Ascending aorta (tissue), 2 donors: ENCODE measurements around the gene COL11A1. TPM values are rescaled to one million over a fixed set of nuclear protein-coding genes. Genes with fewer than 3 reads are reported as not detected.

Source experiments
- DNase-seq, 2 donors: peaks; one replicate each; pipeline ENCODE4 v3.0.0-alpha.2; 2019; ENCODE audit warnings: low spot score in 2 of 2
- H3K27ac ChIP-seq, 2 donors: fragments of 200-600 bp; sonication (generic); one replicate each; pipeline ENCODE4 v1.5.1; 2016 to 2017; ENCODE audit warnings: mild to moderate bottlenecking in 1 of 2
- H3K27me3 ChIP-seq: fragments of 200-600 bp; sonication (generic); one replicate; pipeline ENCODE4 v1.5.1; 2017
- H3K36me3 ChIP-seq, 2 donors: fragments of 200-600 bp; sonication (generic); one replicate each; pipeline ENCODE4 v1.5.1; 2016
- H3K4me1 ChIP-seq, 2 donors: fragments of 200-600 bp; sonication (generic); one replicate each; pipeline ENCODE4 v1.5.1; 2016 to 2017; ENCODE audit warnings: mild to moderate bottlenecking in 1 of 2
- H3K4me3 ChIP-seq, 2 donors: fragments of 200-600 bp; sonication (generic); one replicate each; pipeline ENCODE4 v1.5.1; 2016 to 2017; ENCODE audit warnings: mild to moderate bottlenecking in 1 of 2
- H3K9me3 ChIP-seq, 2 donors: fragments of 200-600 bp; sonication (generic); one replicate each; pipeline ENCODE4 v1.5.1; 2016
- CTCF ChIP-seq, 3 experiments: fragments of 200-600 bp in 2 of 3; fragments of 450-650 bp in 1 of 3; sonication (generic) in 2 of 3; IDR thresholded peaks; one replicate each; pipeline ENCODE4 v1.5.1; 2016 to 2019; ENCODE audit warnings: antibody characterized with exemption in 3 of 3, mild to moderate bottlenecking in 1 of 3, moderate library complexity in 1 of 3
- intact Hi-C: fragments of 100-400 bp; cut with DNase I; formaldehyde crosslinking; loops from one replicate; pipeline ENCODE4 v1.15.1; 2023
- total RNA-seq: library from RNA; depleted of rRNA; stranded (reverse); fragments of >200 nt; gene quantifications from one replicate; pipeline ENCODE4 v1.1.0, GENCODE V29; 2016

Gene COL11A1
- total RNA-seq, 1 donor from 2014 or later, result not detected

DNA sequence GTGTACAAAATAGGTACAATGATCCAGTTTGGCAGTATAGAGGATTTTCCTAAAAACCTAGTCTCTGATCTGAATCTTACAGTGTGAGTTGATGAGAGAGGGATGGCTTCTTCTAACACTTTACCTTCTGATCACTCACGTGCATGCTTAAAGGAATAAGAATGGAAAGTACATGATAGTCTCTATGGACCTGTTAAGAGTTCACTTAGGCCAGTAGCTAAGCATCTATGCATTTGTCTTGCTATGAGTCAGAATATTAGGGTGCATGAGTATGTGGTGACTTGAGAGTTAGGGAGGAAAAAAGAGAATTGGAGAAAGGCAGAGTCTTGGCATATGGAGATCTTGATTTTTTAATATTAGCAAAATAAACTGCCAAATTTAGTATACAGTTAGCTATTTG is 206.3 kb downstream of the COL11A1 start:
- Histone ChIP-seq H3K4me3 (no peak overlapping the region), H3K36me3 (no peaks in the 10 kb centered on the region), H3K4me1 (no peaks in the 10 kb centered on the region), H3K9me3 (no peaks in the 10 kb centered on the region), H3K27me3 (no peaks in the 10 kb centered on the region), H3K27ac (no peak overlapping the region)
- DNase-seq, result no peak
- intact Hi-C loops, result no loop called here
- no peak for TF ChIP-seq CTCF (IDR thresholded peaks at IDR 0.05)

DNA sequence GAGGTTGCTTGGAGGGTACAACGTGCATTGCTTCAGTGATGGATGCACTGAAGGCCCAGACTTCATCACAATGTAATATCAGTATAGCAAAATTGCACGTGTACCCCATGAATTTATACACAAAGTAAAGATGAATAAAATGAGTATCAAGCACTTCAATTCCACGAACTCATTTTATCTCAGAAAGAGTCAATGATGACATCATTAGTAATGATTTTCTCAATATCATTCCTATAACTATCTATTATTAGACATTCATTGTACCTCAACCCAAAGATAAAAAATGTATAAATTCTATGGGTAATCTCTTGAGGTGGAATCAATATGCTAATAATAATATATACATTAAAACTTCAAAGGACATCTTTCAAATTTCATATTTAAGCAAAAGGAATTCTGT is 208.4 kb downstream of the COL11A1 start:
- H3K4me3 ChIP-seq, result no peak overlapping the region
- H3K36me3 ChIP-seq, result no peaks in the 10 kb centered on the region
- no peak for DNase-seq
- intact Hi-C loops, result no loop called here
- no peaks in the 10 kb centered on the region for H3K4me1 ChIP-seq
- H3K27ac ChIP-seq, result no peak overlapping the region
- no peaks in the 10 kb centered on the region for H3K27me3 ChIP-seq
- no peak for TF ChIP-seq CTCF (IDR thresholded peaks at IDR 0.05)
- H3K9me3 ChIP-seq, result no peaks in the 10 kb centered on the region

DNA sequence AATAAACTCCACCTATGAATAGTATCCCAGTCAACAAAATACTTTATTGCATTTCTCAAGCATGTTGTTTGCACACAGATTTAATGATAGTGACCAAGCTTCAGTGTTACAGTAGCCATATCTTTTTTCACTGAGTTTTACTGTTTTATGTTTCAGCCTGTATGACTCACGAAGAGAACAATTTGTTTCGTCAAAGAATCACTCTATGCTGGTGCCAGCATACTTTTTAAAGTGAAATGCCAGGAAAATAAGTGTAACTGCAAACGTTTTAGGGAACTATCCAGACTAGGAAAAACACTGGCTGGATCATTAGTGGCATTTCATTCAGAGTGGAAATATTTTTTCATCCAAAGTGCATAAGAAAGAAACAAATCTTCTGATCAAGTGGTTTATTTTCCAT is 210.8 kb downstream of the COL11A1 start:
- no peak for TF ChIP-seq CTCF (IDR thresholded peaks at IDR 0.05)
- no peaks in the 10 kb centered on the region for H3K9me3 ChIP-seq
- H3K27ac ChIP-seq, result no peak overlapping the region
- H3K4me3 ChIP-seq, result no peak overlapping the region
- H3K36me3 ChIP-seq, result no peaks in the 10 kb centered on the region
- no peak for DNase-seq
- H3K4me1 ChIP-seq, result no peaks in the 10 kb centered on the region
- no peaks in the 10 kb centered on the region for H3K27me3 ChIP-seq
- intact Hi-C loops, result no loop called here

DNA sequence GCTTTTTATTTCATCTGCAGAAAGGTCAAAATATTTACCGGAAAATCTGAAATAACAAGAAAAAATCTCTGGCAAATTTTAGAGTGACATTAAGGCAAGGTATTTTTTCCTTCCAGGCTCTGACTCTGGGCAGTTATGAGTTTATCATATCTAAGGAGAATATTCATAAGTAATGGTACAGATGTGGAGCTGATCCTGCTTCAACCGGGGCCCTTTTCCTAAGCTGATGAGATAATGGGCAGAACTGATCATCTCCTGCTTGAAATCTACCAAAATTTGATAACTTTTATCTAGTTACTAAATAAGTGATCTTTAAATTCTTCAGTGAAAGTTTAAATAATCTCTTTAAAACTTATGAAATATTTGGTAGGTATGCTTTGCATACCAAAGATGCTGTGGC is 211.6 kb downstream of the COL11A1 start:
- Histone ChIP-seq H3K36me3 (no peaks in the 10 kb centered on the region), H3K27ac (no peak overlapping the region), H3K4me1 (no peaks in the 10 kb centered on the region), H3K4me3 (no peak overlapping the region), H3K9me3 (no peaks in the 10 kb centered on the region), H3K27me3 (no peaks in the 10 kb centered on the region)
- TF ChIP-seq CTCF (IDR thresholded peaks at IDR 0.05), result no peak
- intact Hi-C loops, result no loop called here
- no peak for DNase-seq

DNA sequence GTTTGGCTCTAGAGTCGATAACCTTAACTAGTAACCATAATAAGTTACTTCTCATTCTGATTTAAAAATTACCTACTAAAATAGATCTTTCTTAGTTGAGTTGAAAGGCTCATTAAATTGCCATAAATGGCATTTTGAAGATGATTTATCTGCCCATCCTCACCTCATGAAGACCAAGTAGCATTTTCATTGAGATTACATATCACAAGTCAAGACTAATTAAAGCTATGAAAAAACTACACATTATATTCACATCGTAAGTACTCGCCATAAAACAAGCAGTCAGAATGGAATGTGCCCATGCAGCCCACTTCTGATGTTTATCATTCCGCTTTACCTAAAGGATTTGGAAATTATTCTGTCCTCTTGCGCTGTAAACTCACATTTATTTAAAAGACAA is 212.0 kb downstream of the COL11A1 start:
- no peak for TF ChIP-seq CTCF (IDR thresholded peaks at IDR 0.05)
- no peak overlapping the region for H3K27ac ChIP-seq
- no peak for DNase-seq
- intact Hi-C loops, result no loop called here
- no peak overlapping the region for H3K4me3 ChIP-seq
- no peaks in the 10 kb centered on the region for H3K9me3 ChIP-seq
- H3K4me1 ChIP-seq, result no peaks in the 10 kb centered on the region
- no peaks in the 10 kb centered on the region for H3K27me3 ChIP-seq
- no peaks in the 10 kb centered on the region for H3K36me3 ChIP-seq

DNA sequence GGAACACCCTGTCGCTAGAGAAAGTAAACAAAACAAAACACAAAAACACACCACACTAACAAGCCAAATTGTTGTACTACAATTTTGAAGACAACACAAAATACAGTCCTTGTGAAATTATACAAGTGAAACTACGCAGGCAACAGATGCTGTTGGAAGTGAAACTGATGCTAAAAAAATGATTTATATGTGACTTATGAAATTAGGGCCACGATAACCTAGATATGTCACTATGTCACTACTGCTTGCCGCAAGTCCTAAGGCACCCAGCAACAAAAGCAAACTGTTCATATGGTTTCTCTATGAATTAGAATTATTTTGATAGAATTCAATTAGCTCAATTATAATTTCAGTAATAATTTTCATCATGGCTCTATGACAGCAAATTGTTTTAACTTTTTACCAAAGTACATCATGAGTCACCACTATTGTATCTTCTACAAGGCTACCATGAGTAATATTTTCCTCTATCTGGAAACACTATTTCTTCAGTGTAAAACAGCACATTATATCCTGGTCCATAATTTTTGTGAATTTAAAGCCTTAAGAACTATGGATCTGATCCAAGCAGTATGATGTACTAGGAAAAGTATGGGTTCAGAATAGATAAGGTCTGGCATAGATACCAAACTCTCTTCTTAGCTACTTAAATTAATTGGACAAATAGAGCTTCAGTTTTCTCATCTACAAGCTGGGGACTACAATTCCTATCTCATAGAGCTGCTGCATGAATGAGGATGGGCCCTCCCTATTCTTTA is 216.3 kb downstream of the COL11A1 start:
- no peak for DNase-seq
- Histone ChIP-seq H3K9me3 (no peaks in the 10 kb centered on the region), H3K27ac (no peak overlapping the region), H3K36me3 (no peaks in the 10 kb centered on the region), H3K27me3 (no peaks in the 10 kb centered on the region), H3K4me3 (no peak overlapping the region), H3K4me1 (no peaks in the 10 kb centered on the region)
- no peak for TF ChIP-seq CTCF (IDR thresholded peaks at IDR 0.05)
- intact Hi-C loops, result no loop called here
